Activated CD8-positive, alpha-beta memory T cell treated with anti-CD3 and anti-CD28 coated beads, Interleukin-2, amount 10 ng/mL, durations not matched to agents 7 days and 5 days (primary cell): ENCODE data around the gene ISYNA1. TPM values are rescaled to one million over a fixed set of nuclear protein-coding genes. Genes with fewer than 3 reads are reported as not detected.

ENCODE experiments used
- ATAC-seq: fragments of 150-1000 bp; cut with Tn5 transposase; one replicate; pipeline ENCODE4 v1.10.0; 2021; ENCODE audit warnings: moderate library complexity
- CTCF ChIA-PET: fragments of 350-600 bp; sonication (Branson Sonifier 250); formaldehyde crosslinking; loops from one replicate; lab custom pipeline; 2021; ENCODE audit warnings: antibody characterized with exemption; lab: Charles Lee
- DNase-seq: peaks from one replicate; pipeline ENCODE4 v3.0.0-alpha.2; 2020
- H3K27ac Mint-ChIP-seq: one replicate; pipeline ENCODE4 v1.8.0; 2021; ENCODE audit warnings: mild to moderate bottlenecking, mixed read lengths
- H3K27me3 Mint-ChIP-seq: one replicate; pipeline ENCODE4 v1.8.0; 2021; ENCODE audit warnings: mixed read lengths
- H3K36me3 Mint-ChIP-seq: one replicate; pipeline ENCODE4 v1.8.0; 2021; ENCODE audit warnings: mild to moderate bottlenecking, mixed read lengths
- H3K4me1 Mint-ChIP-seq: one replicate; pipeline ENCODE4 v1.8.0; 2021; ENCODE audit warnings: mixed read lengths
- H3K4me3 Mint-ChIP-seq: one replicate; pipeline ENCODE4 v1.8.0; 2021; ENCODE audit warnings: mild to moderate bottlenecking, moderate library complexity, mixed read lengths
- H3K9me3 Mint-ChIP-seq: one replicate; pipeline ENCODE4 v1.8.0; 2022; ENCODE audit warnings: low read depth, mixed read lengths
- total RNA-seq, 2 experiments: library from RNA; stranded (reverse); gene quantifications; one replicate each; pipeline ENCODE4 v1.2.3, GENCODE V29; 2021

Gene ISYNA1
- total RNA-seq, 2 experiments from 2014 or later = 29.6 to 30.0 TPM

DNA sequence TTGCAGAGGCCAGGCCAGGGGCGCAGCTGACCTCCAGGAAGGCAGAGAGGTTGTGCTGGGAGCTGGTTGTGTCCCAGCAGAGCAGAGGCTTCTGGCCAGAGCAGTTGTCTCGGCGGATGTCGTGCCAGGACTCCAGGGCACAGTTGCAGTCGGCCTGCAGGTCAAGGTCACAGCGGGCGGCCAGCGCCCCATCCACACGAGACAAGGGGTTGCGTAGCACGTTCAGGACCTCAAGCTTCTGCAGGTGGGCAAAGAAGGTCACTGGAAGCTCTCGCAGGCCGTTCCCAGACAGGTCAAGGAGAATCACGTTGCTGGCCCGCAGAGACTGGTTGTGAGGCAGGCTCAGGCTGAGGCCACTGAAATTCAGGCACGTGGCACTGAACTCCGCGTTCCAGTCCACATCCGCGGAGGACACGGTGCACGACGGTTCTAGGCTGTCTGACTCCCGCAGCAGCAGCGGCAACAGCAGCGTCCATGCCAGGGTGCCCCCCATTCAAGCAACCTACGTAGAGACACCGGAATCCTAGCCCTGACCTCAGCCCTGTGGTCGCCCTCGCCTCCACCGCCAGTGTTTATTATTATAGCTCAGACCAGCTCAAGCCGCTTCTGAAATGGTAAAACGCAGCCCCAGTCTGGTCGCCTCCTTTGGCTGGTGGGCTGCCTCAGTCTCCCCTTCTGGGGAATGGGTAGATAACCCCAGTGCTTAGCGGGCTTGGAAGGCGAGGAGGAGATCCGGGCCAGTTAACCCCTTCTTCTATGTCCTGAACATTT, 41.3 kb downstream of the ISYNA1 start:
- Mint-ChIP-seq H3K27ac (no peak overlapping the region), H3K36me3 (no peaks in the 10 kb centered on the region), H3K9me3 (no peaks in the 10 kb centered on the region), H3K4me1 (peaks cover 24% of the 10 kb centered on the region), H3K4me3 (no peak overlapping the region), H3K27me3 (peaks cover 22% of the 10 kb centered on the region)
- DNase-seq = no peak
- no peak for ATAC-seq
- CTCF ChIA-PET = interaction anchor here (1.0 to 1.3 kb wide), 4 partner anchors 8 to 17 kb away, joined by 3 read pairs; no protein-coding TSS in a partner anchor

DNA sequence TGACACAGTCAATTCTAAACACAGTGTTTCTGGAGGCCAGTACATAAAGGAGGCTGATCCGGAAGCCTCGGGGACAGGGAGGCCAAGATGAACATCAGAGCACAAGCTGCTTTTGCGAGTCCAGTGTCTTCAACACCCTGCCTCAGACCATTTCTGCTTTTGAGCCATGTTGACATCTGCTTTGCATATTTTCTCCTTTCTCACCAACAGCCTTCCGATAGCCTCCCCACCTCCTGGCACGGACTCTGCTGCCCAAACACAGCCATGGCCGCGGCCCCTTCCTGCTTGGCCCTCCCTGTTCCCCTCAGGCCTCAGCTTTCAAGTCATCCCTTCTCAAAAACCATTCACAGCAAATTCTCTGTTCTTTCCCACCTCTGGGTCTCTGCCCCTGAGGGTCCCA, 44.1 kb downstream of the ISYNA1 start:
- no peak overlapping the region for H3K4me3 Mint-ChIP-seq
- peaks cover 42% of the 10 kb centered on the region for H3K27me3 Mint-ChIP-seq
- peaks cover 12% of the 10 kb centered on the region for H3K4me1 Mint-ChIP-seq
- DNase-seq (no peak), ATAC-seq (no peak)
- CTCF ChIA-PET = interaction anchor here (15.3 kb wide), 1 partner anchor 23 kb away, joined by 278 read pairs; the partner anchor contains the start of gene SSBP4
- H3K36me3 Mint-ChIP-seq = no peaks in the 10 kb centered on the region
- H3K9me3 Mint-ChIP-seq = no peaks in the 10 kb centered on the region
- no peak overlapping the region for H3K27ac Mint-ChIP-seq

- H3K9me3 Mint-ChIP-seq = no peaks in the 10 kb centered on the region
Measured at GRCh38 chr19:18392926-18393325, 45.0 kb downstream of the ISYNA1 start.

DNA sequence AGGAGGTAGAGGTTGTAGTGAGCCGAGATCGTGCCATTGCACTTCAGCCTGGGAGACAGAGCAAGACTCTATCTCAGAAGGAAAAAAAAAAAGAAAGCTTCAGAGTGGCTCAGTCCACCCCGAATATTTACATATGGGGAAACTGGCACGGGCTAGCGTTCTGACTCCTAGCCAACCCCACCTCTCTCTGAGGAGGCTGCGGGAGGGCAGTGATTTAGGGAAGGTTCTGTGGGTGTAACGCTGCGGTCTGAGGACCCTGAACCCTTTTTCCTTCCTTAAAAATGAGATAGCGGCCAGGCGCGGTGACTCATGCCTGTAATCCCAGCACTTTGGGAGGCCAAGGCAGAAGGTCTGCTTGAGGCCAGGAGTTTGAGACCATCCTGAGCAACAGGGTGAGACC, 45.5 kb downstream of the ISYNA1 start:
- CTCF ChIA-PET = interaction anchor here (0.8 to 15.3 kb wide), 2 partner anchors 25 to 182 kb away, joined by 3 to 278 read pairs; partner anchors contain the start of gene SSBP4
- Mint-ChIP-seq H3K9me3 (no peaks in the 10 kb centered on the region), H3K4me1 (peaks cover 20% of the 10 kb centered on the region), H3K4me3 (no peak overlapping the region), H3K27ac (no peak overlapping the region), H3K36me3 (no peaks in the 10 kb centered on the region), H3K27me3 (peaks cover 43% of the 10 kb centered on the region)
- ATAC-seq (no peak), DNase-seq (no peak)

More at GRCh38 chr19:18392926-18393325, 45.0 kb downstream of the ISYNA1 start:
- no peak for ATAC-seq
- Mint-ChIP-seq H3K27ac (no peak overlapping the region), H3K4me1 (peaks cover 20% of the 10 kb centered on the region), H3K27me3 (peaks cover 43% of the 10 kb centered on the region), H3K36me3 (no peaks in the 10 kb centered on the region), H3K4me3 (no peak overlapping the region)
- no peak for DNase-seq
- CTCF ChIA-PET = interaction anchor here (0.6 to 15.3 kb wide), 3 partner anchors 24 to 183 kb away, joined by 3 to 278 read pairs (median 3); partner anchors contain the start of gene SSBP4

DNA sequence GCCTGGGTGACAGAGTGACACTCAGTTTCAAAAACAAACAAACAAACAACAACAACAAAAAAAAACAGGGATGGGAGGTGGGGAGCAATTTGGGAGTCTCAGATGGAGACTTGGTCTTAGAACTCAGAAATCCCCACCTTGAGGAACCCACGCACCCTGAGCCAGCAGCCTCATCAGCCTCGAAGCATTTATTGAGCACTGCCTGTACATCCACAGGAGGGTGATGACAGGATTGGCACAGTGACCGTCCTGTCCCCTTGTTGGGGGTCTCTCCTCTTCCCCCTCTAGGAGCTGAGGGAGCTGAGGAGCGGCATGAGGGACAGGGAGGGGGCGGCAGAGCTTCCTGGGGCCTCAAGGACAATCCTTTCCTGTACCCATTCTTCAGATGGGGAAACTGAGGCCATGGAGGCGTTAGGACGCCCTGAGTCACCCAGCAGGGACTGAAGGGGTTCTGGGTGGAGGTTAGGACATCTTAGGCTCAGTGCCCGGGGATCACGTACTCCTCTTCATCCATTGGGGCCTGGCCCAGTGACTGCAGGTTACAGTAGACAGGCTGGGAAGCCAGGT, 46.3 kb downstream of the ISYNA1 start:
- DNase-seq (no peak), ATAC-seq (no peak)
- Mint-ChIP-seq H3K9me3 (no peaks in the 10 kb centered on the region), H3K4me1 (peaks cover 18% of the 10 kb centered on the region), H3K27me3 (peaks cover 49% of the 10 kb centered on the region), H3K36me3 (no peaks in the 10 kb centered on the region), H3K27ac (no peak overlapping the region), H3K4me3 (no peak overlapping the region)
- CTCF ChIA-PET = interaction anchor here (0.5 to 15.3 kb wide), 4 partner anchors 26 to 319 kb away, joined by 3 to 278 read pairs (median 3); partner anchors contain the start of gene SSBP4

GRCh38 chr19:18390065-18390907, 47.6 kb downstream of the ISYNA1 start:
- H3K27me3 Mint-ChIP-seq = peaks cover 59% of the 10 kb centered on the region
- ATAC-seq = no peak
- H3K4me1 Mint-ChIP-seq = peaks cover 24% of the 10 kb centered on the region

DNA sequence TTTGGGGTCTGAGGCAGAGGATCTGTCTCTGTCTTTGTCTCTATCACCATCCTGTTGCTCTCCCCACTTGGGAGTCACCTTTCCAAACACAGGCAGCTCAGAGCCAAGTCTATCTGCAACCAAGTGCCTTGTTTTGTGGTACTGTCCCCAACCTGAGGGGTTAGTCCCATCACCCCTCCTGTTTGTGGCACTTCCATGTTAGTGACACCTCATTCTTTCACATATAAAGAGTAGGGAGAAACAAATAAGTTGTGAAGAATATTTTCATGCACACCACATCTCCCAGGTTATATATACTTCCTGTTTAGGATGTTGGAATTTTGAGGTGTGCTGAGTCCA, 48.2 kb downstream of the ISYNA1 start:
- ATAC-seq (no peak), DNase-seq (no peak)
- CTCF ChIA-PET = interaction anchor here (1.0 to 15.3 kb wide), 18 partner anchors 10 to 195 kb away, joined by 3 to 278 read pairs (median 7); partner anchors contain the start of genes LRRC25 and SSBP4
- Mint-ChIP-seq H3K36me3 (no peaks in the 10 kb centered on the region), H3K4me3 (no peak overlapping the region), H3K27ac (no peak overlapping the region), H3K27me3 (peaks cover 61% of the 10 kb centered on the region), H3K4me1 (peaks cover 25% of the 10 kb centered on the region), H3K9me3 (no peaks in the 10 kb centered on the region)

More at GRCh38 chr19:18390065-18390907, 47.6 kb downstream of the ISYNA1 start:
- Mint-ChIP-seq H3K9me3 (no peaks in the 10 kb centered on the region), H3K27ac (no peak overlapping the region), H3K4me3 (no peak overlapping the region), H3K36me3 (no peaks in the 10 kb centered on the region)
- CTCF ChIA-PET = interaction anchor here (1.0 to 15.3 kb wide), 12 partner anchors 10 to 181 kb away, joined by 3 to 278 read pairs (median 6); partner anchors contain the start of genes LRRC25 and SSBP4
- no peak for DNase-seq

GRCh38 chr19:18388960-18389725, 48.8 kb downstream of the ISYNA1 start:
- no peak for DNase-seq
- H3K36me3 Mint-ChIP-seq = no peaks in the 10 kb centered on the region
- peaks cover 64% of the 10 kb centered on the region for H3K27me3 Mint-ChIP-seq
- CTCF ChIA-PET = interaction anchor here (0.6 to 15.3 kb wide), 37 partner anchors 9 to 831 kb away, joined by 3 to 278 read pairs (median 6); partner anchors contain the start of genes JUND, LRRC25, LSM4 and PGPEP1
- H3K27ac Mint-ChIP-seq = no peak overlapping the region
- ATAC-seq = no peak
- H3K9me3 Mint-ChIP-seq = no peaks in the 10 kb centered on the region
- H3K4me1 Mint-ChIP-seq = peaks cover 25% of the 10 kb centered on the region
- peak overlapping the region; percentile 66 for H3K4me3 Mint-ChIP-seq

- CTCF ChIA-PET = interaction anchor here (0.6 to 15.3 kb wide), 54 partner anchors 8 to 830 kb away, joined by 3 to 278 read pairs (median 4); partner anchors contain the start of genes JUND, LRRC25, LSM4 and MPV17L2
- H3K27me3 Mint-ChIP-seq = peaks cover 59% of the 10 kb centered on the region
- no peaks in the 10 kb centered on the region for H3K9me3 Mint-ChIP-seq
- peak overlapping the region; percentile 66 for H3K4me3 Mint-ChIP-seq
- H3K27ac Mint-ChIP-seq = no peak overlapping the region
- peak; percentile 86 for DNase-seq
- H3K4me1 Mint-ChIP-seq = peaks cover 25% of the 10 kb centered on the region
- peak; percentile 88 for ATAC-seq
- no peaks in the 10 kb centered on the region for H3K36me3 Mint-ChIP-seq
Measured at GRCh38 chr19:18388100-18388959, 49.6 kb downstream of the ISYNA1 start.

DNA sequence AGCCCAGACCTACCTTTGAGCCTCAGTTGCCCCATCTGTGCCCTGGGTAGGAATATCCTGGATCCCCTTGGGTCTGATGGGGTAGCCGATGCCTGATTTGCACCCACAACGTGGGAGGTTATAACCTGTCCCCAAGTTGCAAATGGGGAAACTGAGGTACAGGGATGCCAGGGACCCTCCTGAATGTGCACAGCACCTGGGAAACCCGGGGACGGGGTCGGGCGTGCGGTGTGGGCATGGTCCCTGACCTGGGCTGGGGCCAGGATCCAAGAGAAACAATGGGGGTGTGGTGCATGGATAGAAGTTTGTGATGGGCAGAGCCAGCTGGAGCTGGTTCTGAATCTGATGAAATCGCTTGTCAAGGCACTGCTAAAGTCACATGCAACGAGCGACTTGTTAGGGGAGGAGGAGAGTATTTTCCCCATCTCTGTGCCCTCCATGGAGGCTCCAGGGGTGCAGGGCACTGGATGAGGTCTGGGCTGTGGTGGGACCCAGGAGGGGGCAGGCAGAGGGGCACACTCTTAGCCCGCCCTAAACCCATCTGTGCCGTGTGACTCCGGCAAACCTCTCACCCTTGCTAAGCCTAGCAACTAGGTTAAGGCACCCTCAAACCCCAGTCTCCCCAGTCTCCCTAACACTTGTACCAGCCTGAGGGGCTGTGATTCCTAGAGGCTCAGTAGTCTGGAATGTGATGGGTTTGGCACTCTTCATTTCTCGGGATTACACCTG, 51.2 kb downstream of the ISYNA1 start:
- H3K27ac Mint-ChIP-seq = no peak overlapping the region

More for the DNA sequence above, 51.2 kb downstream of the ISYNA1 start:
- DNase-seq (no peak), ATAC-seq (no peak)
- Mint-ChIP-seq H3K27me3 (peaks cover 61% of the 10 kb centered on the region), H3K4me1 (peaks cover 19% of the 10 kb centered on the region), H3K36me3 (no peaks in the 10 kb centered on the region), H3K4me3 (no peak overlapping the region), H3K9me3 (no peaks in the 10 kb centered on the region)
- CTCF ChIA-PET = interaction anchor here (0.6 to 15.3 kb wide), 15 partner anchors 12 to 209 kb away, joined by 3 to 278 read pairs (median 11); partner anchors contain the start of genes JUND, LRRC25 and SSBP4
